HG03439 (cell line): ENCODE data around the gene TCEAL3.
"Not testable (repeated sequence)": the region's sequence is repeated elsewhere in the genome, so short reads cannot be mapped to it uniquely, and the experiment has no call there.

ENCODE experiments used
- ATAC-seq: cut with Tn5 transposase; IDR thresholded peaks from one replicate; pipeline ENCODE4 v1.9.1; 2021; ENCODE audit warnings: mild to moderate bottlenecking, moderate library complexity; ENCODE audit not compliant: unreplicated experiment

The TCEAL3 gene

DNA sequence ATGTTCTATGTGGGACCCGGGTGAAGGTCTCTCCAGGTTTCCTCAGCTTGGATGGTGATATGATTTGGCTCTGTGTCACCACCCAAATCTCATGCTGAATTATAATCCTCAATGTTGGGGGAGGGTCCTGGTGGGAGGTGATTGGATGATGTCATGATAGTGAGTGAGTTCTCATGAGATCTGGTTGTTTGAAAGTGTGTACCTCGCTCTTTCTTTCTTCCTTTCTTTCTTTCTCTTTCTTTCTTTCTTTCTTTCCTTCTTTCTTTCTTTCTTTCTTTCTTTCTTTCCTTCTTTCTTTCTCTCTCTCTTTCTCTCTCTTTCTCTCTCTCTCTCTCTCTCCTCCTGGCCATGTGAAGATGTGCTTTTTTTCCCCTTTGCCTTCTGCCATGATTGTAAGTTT lies 51.7 kb downstream of the TCEAL3 start:
- not testable (repeated sequence) for ATAC-seq
